A549 (cell line): ENCODE results near the gene MIS18A.

Experiments used
- CHD2 ChIP-seq: fragments of 150-350 bp; IDR thresholded peaks from 2 replicates; pipeline ENCODE4 v1.6.1; 2014; ENCODE audit warnings: low read length; ENCODE audit not compliant: partially characterized antibody
- MAFK ChIP-seq: fragments of 450-650 bp; IDR thresholded peaks from 2 replicates; pipeline ENCODE4 v1.6.1; 2014; ENCODE audit not compliant: partially characterized antibody
- RCOR1 ChIP-seq: fragments of 150-350 bp; IDR thresholded peaks from 2 replicates; pipeline ENCODE4 v1.6.1; 2014; ENCODE audit warnings: antibody characterized with exemption, low read length, low read depth
- SMC3 ChIP-seq: fragments of >200 bp; sonication (Bioruptor Twin); formaldehyde crosslinking; IDR thresholded peaks from 3 replicates; pipeline ENCODE4 v1.6.1; 2018; ENCODE audit warnings: inconsistent platforms
- TP53 ChIP-seq: fragments of 250-450 bp; sonication (Bioruptor Pico); IDR thresholded peaks from 2 replicates; pipeline ENCODE4 v1.5.0; 2021; ENCODE audit warnings: mild to moderate bottlenecking, moderate library complexity
- ZNF302 ChIP-seq: fragments of 250-450 bp; sonication (Bioruptor Pico); IDR thresholded peaks from 2 replicates; pipeline ENCODE4 v1.9.0; 2021; ENCODE audit warnings: inconsistent platforms, mild to moderate bottlenecking, moderate library complexity
- TF ChIP-seq, protein P1 (sequence below): fragments of >200 bp; sonication (Bioruptor Twin); formaldehyde crosslinking; IDR thresholded peaks from 3 replicates; pipeline ENCODE4 v1.5.1; 2016

DNA sequence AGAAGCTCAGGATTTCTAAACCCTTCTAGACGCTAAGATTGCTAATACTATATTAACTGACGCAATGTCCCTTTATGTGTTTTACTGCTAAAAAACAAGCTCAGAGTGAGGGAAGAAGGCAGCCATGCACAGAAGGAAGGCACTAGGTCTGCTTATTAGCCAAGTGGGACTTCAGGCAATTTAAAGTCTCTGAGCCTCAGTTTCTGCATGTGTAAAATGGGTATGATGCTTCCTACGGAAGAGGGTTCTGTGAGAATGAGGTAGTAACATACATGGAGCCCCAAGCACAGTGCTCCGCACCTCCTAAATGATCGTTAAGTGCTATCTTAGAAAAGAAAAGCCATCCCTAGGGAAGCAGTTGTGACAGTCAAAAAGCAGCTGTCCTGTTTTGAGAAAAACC, 16.9 kb downstream of the MIS18A start:
- TF ChIP-seq SMC3 (no peak), TP53 (CRISPR knock-in tag) (no peak), MAFK (no peak), RCOR1 (no peak), CHD2 (no peak), ZNF302 (no peak)
- TF ChIP-seq, protein P1, sequence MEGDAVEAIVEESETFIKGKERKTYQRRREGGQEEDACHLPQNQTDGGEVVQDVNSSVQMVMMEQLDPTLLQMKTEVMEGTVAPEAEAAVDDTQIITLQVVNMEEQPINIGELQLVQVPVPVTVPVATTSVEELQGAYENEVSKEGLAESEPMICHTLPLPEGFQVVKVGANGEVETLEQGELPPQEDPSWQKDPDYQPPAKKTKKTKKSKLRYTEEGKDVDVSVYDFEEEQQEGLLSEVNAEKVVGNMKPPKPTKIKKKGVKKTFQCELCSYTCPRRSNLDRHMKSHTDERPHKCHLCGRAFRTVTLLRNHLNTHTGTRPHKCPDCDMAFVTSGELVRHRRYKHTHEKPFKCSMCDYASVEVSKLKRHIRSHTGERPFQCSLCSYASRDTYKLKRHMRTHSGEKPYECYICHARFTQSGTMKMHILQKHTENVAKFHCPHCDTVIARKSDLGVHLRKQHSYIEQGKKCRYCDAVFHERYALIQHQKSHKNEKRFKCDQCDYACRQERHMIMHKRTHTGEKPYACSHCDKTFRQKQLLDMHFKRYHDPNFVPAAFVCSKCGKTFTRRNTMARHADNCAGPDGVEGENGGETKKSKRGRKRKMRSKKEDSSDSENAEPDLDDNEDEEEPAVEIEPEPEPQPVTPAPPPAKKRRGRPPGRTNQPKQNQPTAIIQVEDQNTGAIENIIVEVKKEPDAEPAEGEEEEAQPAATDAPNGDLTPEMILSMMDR, result no peak
